K562 (cell line): ENCODE data around the gene FASN. TPM values are rescaled to one million over a fixed set of nuclear protein-coding genes. Genes with fewer than 3 reads are reported as not detected.

ENCODE experiments used
- ARID3A ChIP-seq: IDR thresholded peaks from 2 replicates; pipeline ENCODE4 v1.6.1; 2012; ENCODE audit warnings: low read depth, low read length, improper control_type of control experiment, borderline replicate concordance
- CCNT2 ChIP-seq: IDR thresholded peaks from 2 replicates; pipeline ENCODE4 v1.6.1; 2011; ENCODE audit warnings: borderline replicate concordance, low read depth, mild to moderate bottlenecking, moderate library complexity, mixed read lengths, low read length; ENCODE audit not compliant: insufficient read length; ENCODE audit errors: extremely low read depth
- HMG20A ChIP-seq: fragments of 450-650 bp; formaldehyde crosslinking; conservative IDR thresholded peaks from 2 replicates; pipeline ENCODE4 v1.4.0; 2020; ENCODE audit warnings: mild to moderate bottlenecking, mixed read lengths
- L3MBTL2 ChIP-seq: fragments of 450-650 bp; IDR thresholded peaks from 2 replicates; pipeline ENCODE4 v1.6.1; 2016; ENCODE audit warnings: mild to moderate bottlenecking, moderate library complexity
- MAFG ChIP-seq: fragments of 450-650 bp; conservative IDR thresholded peaks from 2 replicates; pipeline ENCODE4 v1.6.1; 2016; ENCODE audit warnings: missing genetic modification characterization, missing compliant biosample characterization
- NFIX ChIP-seq: fragments of 250-450 bp; sonication (Bioruptor Pico); IDR thresholded peaks from 2 replicates; pipeline ENCODE4 v1.4.0; 2020; ENCODE audit warnings: low read depth, mild to moderate bottlenecking, moderate library complexity
- NFXL1 ChIP-seq: fragments of 450-650 bp; formaldehyde crosslinking; IDR thresholded peaks from 2 replicates; pipeline ENCODE4 v1.4.0; 2021; ENCODE audit warnings: mild to moderate bottlenecking
- NUFIP1 ChIP-seq: fragments of 450-650 bp; IDR thresholded peaks from 2 replicates; pipeline ENCODE4 v1.6.1; 2018; ENCODE audit not compliant: partially characterized antibody
- PML ChIP-seq: IDR thresholded peaks from 2 replicates; pipeline ENCODE4 v1.6.1; 2012; ENCODE audit warnings: low read length, inconsistent platforms
- POLR2A ChIP-seq: fragments of 450-650 bp; conservative IDR thresholded peaks from 2 replicates; pipeline ENCODE4 v1.6.1; 2016
- POLR2AphosphoS2 ChIP-seq: IDR thresholded peaks from 2 replicates; pipeline ENCODE4 v1.6.1; 2012; ENCODE audit warnings: low read length, improper control_type of control experiment
- RB1 ChIP-seq: fragments of 450-650 bp; IDR thresholded peaks from 2 replicates; pipeline ENCODE4 v1.6.1; 2017; ENCODE audit warnings: low read depth, mild to moderate bottlenecking
- RCOR1 ChIP-seq, 2 experiments: IDR thresholded peaks; 2 replicates each; pipeline ENCODE4 v1.6.1; 2012; ENCODE audit warnings: low read depth in 2 of 2, low read length in 2 of 2, borderline replicate concordance in 1 of 2, improper control_type of control experiment in 1 of 2
- SIN3B ChIP-seq: fragments of 450-650 bp; IDR thresholded peaks from 2 replicates; pipeline ENCODE4 v1.6.1; 2017; ENCODE audit warnings: low read depth, mild to moderate bottlenecking, moderate library complexity
- SRF ChIP-seq, 2 experiments: fragments of 250-450, 450-650 bp in 1 of 2; sonication (Bioruptor Pico) in 1 of 2; sonication (generic) in 1 of 2; formaldehyde crosslinking; IDR thresholded peaks; 2 replicates each; pipeline versions ENCODE4 v1.5.0 to v1.5.1; 2020 to 2022; ENCODE audit warnings: mild to moderate bottlenecking in 1 of 2, missing genetic modification reagents in 1 of 2
- TAL1 ChIP-seq: fragments of 450-650 bp; IDR thresholded peaks from 2 replicates; pipeline ENCODE4 v1.6.1; 2016; ENCODE audit warnings: mild to moderate bottlenecking
- ZBTB2 ChIP-seq: fragments of 450-650 bp; IDR thresholded peaks from 2 replicates; pipeline ENCODE4 v1.6.1; 2016; ENCODE audit warnings: antibody characterized with exemption
- ZNF143 ChIP-seq: sonication (generic); formaldehyde crosslinking; IDR thresholded peaks from 2 replicates; pipeline ENCODE4 v1.9.0; 2022; ENCODE audit warnings: mild to moderate bottlenecking, missing genetic modification reagents
- ZNF184 ChIP-seq: sonication (generic); formaldehyde crosslinking; IDR thresholded peaks from 2 replicates; pipeline ENCODE4 v1.5.0; 2020; ENCODE audit warnings: missing genetic modification reagents
- ZNF717 ChIP-seq: fragments of 250-450 bp; sonication (Bioruptor Pico); IDR thresholded peaks from 2 replicates; pipeline ENCODE4 v1.5.0; 2021
- polyA plus RNA-seq, 8 experiments: library from polyadenylated mRNA; depleted of rRNA in 4 of 8; stranded (reverse) in 5 of 8; unstranded in 3 of 8; fragments of >200 nt; fragmentation: Nextera tagmentation in 2 of 8; fragmentation: Illumina TruSeq in 1 of 8; extraction: Ambion mirVana in 2 of 8; extraction: Trizol in 1 of 8; gene quantifications; 2 replicates each; pipeline versions ENCODE4 v1.2.1 to v1.2.3, GENCODE V29; 2011 to 2014; ENCODE audit warnings: inconsistent platforms in 1 of 8, missing spikeins in 1 of 8
- total RNA-seq, 7 experiments: library from RNA; depleted of rRNA in 6 of 7; stranded (reverse); fragments of >200 nt in 6 of 7; fragmentation: Illumina TruSeq in 2 of 7; extraction: Trizol in 2 of 7; gene quantifications; 2 replicates each; pipeline versions ENCODE4 v1.2.1 to v1.2.3, GENCODE V29; 2011 to 2021; ENCODE audit warnings: low replicate concordance in 1 of 7
- TF ChIP-seq, protein P1 (sequence below), 2 experiments: fragments of 450-650 bp; conservative IDR thresholded peaks; 2 replicates each; pipeline ENCODE4 v1.6.1; 2017; ENCODE audit warnings: mild to moderate bottlenecking in 2 of 2, moderate library complexity in 2 of 2
- TF ChIP-seq, protein P2 (sequence below): fragments of 250-450 bp; sonication (Bioruptor Pico); IDR thresholded peaks from 2 replicates; pipeline ENCODE4 v1.8.0; 2022; ENCODE audit warnings: inconsistent platforms, mild to moderate bottlenecking, moderate library complexity, borderline replicate concordance

Gene FASN
- total and polyA plus RNA-seq, 9 of the 15 experiments (the other 6 are each of a cell fraction or from before 2014, with no cell fraction given) = 0.15 to 663 (median 49.9) TPM

DNA sequence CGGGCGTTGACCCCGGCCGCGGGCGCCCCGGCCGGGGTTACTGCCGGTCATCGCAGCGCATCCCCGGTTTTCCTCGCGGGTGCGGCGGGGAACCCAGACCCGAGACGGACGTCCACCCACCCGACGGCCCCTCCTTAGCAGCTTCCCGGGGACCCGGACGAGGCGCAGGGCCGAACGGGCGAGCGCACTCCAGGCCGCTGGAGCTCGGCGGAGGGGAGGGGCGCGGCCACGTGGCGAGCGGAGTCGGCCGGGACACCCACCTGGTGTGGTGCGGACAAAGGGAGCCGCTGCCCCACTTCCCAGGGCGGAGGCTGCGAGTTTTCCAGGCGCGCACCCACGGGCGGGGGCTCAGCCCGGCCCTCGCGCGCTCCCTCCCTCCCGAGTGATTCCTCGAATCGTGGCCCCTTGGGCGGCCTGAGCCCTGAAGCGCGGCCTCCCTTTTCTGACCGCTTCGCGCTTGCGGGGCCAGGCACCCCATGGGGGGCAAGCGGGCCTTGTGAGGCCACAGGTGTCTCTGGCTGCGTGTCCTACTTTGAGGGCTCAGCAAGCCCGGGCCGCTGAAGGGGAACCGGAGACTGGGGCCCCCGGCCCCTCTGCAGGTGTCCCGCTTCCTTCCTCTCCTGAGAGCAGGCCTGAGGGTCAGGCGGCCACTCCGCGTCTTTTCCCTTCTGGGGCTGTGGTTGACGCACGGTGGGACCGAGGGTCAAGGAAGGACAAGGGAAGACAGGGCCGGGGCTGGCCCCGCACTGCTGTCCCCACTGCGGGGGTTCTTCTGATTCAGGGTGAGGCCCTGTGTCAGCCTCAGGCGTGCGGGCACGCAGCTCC lies 1.1 kb upstream of the FASN start (continued):
- TF ChIP-seq, protein P1, sequence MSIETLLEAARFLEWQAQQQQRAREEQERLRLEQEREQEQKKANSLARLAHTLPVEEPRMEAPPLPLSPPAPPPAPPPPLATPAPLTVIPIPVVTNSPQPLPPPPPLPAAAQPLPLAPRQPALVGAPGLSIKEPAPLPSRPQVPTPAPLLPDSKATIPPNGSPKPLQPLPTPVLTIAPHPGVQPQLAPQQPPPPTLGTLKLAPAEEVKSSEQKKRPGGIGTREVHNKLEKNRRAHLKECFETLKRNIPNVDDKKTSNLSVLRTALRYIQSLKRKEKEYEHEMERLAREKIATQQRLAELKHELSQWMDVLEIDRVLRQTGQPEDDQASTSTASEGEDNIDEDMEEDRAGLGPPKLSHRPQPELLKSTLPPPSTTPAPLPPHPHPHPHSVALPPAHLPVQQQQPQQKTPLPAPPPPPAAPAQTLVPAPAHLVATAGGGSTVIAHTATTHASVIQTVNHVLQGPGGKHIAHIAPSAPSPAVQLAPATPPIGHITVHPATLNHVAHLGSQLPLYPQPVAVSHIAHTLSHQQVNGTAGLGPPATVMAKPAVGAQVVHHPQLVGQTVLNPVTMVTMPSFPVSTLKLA (conservative IDR thresholded peaks at IDR 0.05) = peak; percentile 92 to 96
- TF ChIP-seq ARID3A (no peak), NFXL1 (no peak), ZNF717 (CRISPR knock-in tag) (no peak), NFIX (no peak), POLR2A (peak; percentile 50), RCOR1 (IDR thresholded peaks at IDR 0.05; ENCODE audit: borderline replicate concordance in 1 of 2, low read depth in 2 of 2, low read length in 2 of 2) (no peak), POLR2AphosphoS2 (no peak), SRF (CRISPR knock-in tag; IDR thresholded peaks at IDR 0.05) (no peak), ZNF184 (no peak), NUFIP1 (no peak), SIN3B (no peak), HMG20A (CRISPR knock-in tag) (no peak), ZNF143 (CRISPR knock-in tag) (no peak), L3MBTL2 (peak; percentile 90), CCNT2 (no peak), RB1 (no peak), TAL1 (no peak), PML (no peak), MAFG (tag) (no peak), ZBTB2 (no peak)
- TF ChIP-seq, protein P2, sequence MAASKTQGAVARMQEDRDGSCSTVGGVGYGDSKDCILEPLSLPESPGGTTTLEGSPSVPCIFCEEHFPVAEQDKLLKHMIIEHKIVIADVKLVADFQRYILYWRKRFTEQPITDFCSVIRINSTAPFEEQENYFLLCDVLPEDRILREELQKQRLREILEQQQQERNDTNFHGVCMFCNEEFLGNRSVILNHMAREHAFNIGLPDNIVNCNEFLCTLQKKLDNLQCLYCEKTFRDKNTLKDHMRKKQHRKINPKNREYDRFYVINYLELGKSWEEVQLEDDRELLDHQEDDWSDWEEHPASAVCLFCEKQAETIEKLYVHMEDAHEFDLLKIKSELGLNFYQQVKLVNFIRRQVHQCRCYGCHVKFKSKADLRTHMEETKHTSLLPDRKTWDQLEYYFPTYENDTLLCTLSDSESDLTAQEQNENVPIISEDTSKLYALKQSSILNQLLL (CRISPR knock-in tag) = no peak
